Keratinocyte (primary cell): ENCODE results near the gene C16orf95. TPM values are rescaled to one million over a fixed set of nuclear protein-coding genes. Genes with fewer than 3 reads are reported as not detected.

Experiments
- DNase-seq: peaks from one replicate; pipeline ENCODE4 v3.0.0-alpha.2; 2011; ENCODE audit warnings: low read depth, missing footprints, low spot score
- FAIRE-seq: peaks from 2 replicates; lab custom pipeline; 2011; peaks lifted over from hg19 to GRCh38; lab: Jason Lieb, UNC
- H2AFZ ChIP-seq: 2 replicates; pipeline ENCODE4 v1.6.0; 2012; ENCODE audit warnings: low read length, control low read depth, inconsistent platforms; ENCODE audit not compliant: control insufficient read depth
- H3K27ac ChIP-seq: 2 replicates; pipeline ENCODE4 v1.5.1; 2011; ENCODE audit warnings: low read length; ENCODE audit not compliant: control insufficient read depth, insufficient read depth
- H3K27me3 ChIP-seq: 3 replicates; pipeline ENCODE4 v1.6.0; 2011; ENCODE audit warnings: low read length; ENCODE audit not compliant: control insufficient read depth, insufficient read depth; ENCODE audit errors: extremely low read depth
- H3K36me3 ChIP-seq, 2 experiments: 2 replicates in 1 of 2; 3 replicates in 1 of 2; pipeline ENCODE4 v1.5.1; 2011; ENCODE audit warnings: low read length in 2 of 2, mild to moderate bottlenecking in 1 of 2; ENCODE audit not compliant: control insufficient read depth in 2 of 2, insufficient read depth in 2 of 2; ENCODE audit errors: extremely low read depth in 1 of 2
- H3K4me1 ChIP-seq: 3 replicates; pipeline ENCODE4 v1.5.1; 2011; ENCODE audit warnings: low read length; ENCODE audit not compliant: control insufficient read depth, insufficient read depth; ENCODE audit errors: extremely low read depth
- H3K4me2 ChIP-seq: 3 replicates; pipeline ENCODE4 v1.6.0; 2011; ENCODE audit warnings: low read depth, low read length; ENCODE audit not compliant: control insufficient read depth, insufficient read depth; ENCODE audit errors: extremely low read depth
- H3K4me3 ChIP-seq, 3 experiments: fragments of 200-600 bp in 1 of 3; sonication (generic) in 1 of 3; 2 replicates in 2 of 3; 3 replicates in 1 of 3; pipeline ENCODE4 v1.5.1; 2011 to 2016; ENCODE audit warnings: low read length in 3 of 3, mild to moderate bottlenecking in 3 of 3, control low read depth in 2 of 3, inconsistent platforms in 1 of 3, low read depth in 1 of 3, mixed read lengths in 1 of 3, mixed run types in 1 of 3, moderate library complexity in 1 of 3; ENCODE audit not compliant: control insufficient read depth in 2 of 3, insufficient read depth in 2 of 3; ENCODE audit errors: extremely low read depth in 1 of 3
- H3K79me2 ChIP-seq: 2 replicates; pipeline ENCODE4 v1.6.0; 2012; ENCODE audit warnings: low read length; ENCODE audit not compliant: control insufficient read depth, insufficient read depth
- H3K9ac ChIP-seq: 3 replicates; pipeline ENCODE4 v1.6.0; 2011; ENCODE audit warnings: low read length; ENCODE audit not compliant: control insufficient read depth, insufficient read depth; ENCODE audit errors: extremely low read depth
- H3K9me1 ChIP-seq: 3 replicates; pipeline ENCODE4 v1.6.0; 2011; ENCODE audit warnings: low read length; ENCODE audit not compliant: control insufficient read depth, insufficient read depth; ENCODE audit errors: extremely low read depth
- H3K9me3 ChIP-seq: 2 replicates; pipeline ENCODE4 v1.5.1; 2012; ENCODE audit warnings: low read depth, low read length; ENCODE audit not compliant: control insufficient read depth
- H4K20me1 ChIP-seq: 3 replicates; pipeline ENCODE4 v1.6.0; 2011; ENCODE audit warnings: low read length; ENCODE audit not compliant: control insufficient read depth, insufficient read depth; ENCODE audit errors: extremely low read depth
- CTCF ChIP-seq, 3 experiments: IDR thresholded peaks in 1 of 3; conservative IDR thresholded peaks in 1 of 3; optimal IDR thresholded peaks in 1 of 3; 2 replicates in 2 of 3; 3 replicates in 1 of 3; pipeline versions ENCODE3 to v1.5.1; 2011; ENCODE audit warnings: low read length in 3 of 3, mild to moderate bottlenecking in 3 of 3, moderate library complexity in 2 of 3, control low read depth in 1 of 3, inconsistent platforms in 1 of 3; ENCODE audit not compliant: insufficient read depth in 2 of 3; ENCODE audit errors: extremely low read depth in 1 of 3
- EZH2 ChIP-seq: IDR thresholded peaks from one replicate; pipeline ENCODE4 v1.6.1; 2012; ENCODE audit warnings: inconsistent platforms, mild to moderate bottlenecking, low read length, moderate library complexity
- dilution Hi-C: fragments of 300-500 bp; cut with MboI; formaldehyde crosslinking; loops from one replicate; pipeline ENCODE4 v1.7.0; 2020; ENCODE audit warnings: low sequenced_read_pairs; ENCODE audit not compliant: extremely low pct_ligation_motif_present
- polyA plus RNA-seq, 5 experiments: library from polyadenylated mRNA; depleted of rRNA in 3 of 5; stranded (reverse) in 3 of 5; stranded (forward) in 1 of 5; unstranded in 1 of 5; fragments of >200 nt; gene quantifications; 1 replicate in 1 of 5; 2 replicates in 3 of 5; 3 replicates in 1 of 5; pipeline versions ENCODE4 v1.2.1 to v1.2.3, GENCODE V29; 2011 to 2012; ENCODE audit warnings: missing spikeins in 2 of 5, low read depth in 1 of 5, low replicate concordance in 1 of 5

C16orf95 gene
- polyA plus RNA-seq, 1 donor (not counting 4 experiments of a cell fraction or from before 2014, with no cell fraction given): 1.5 TPM

GRCh38 chr16:87351320-87351698 is 34.1 kb upstream of the C16orf95 start:
- H3K79me2 ChIP-seq: peaks cover 20% of the 10 kb centered on the region
- H3K9ac ChIP-seq: no peak overlapping the region
- no peak overlapping the region for H2AFZ ChIP-seq
- no peak overlapping the region for H3K4me2 ChIP-seq
- TF ChIP-seq EZH2: no peak
- FAIRE-seq (no peak), DNase-seq (no peak)
- dilution Hi-C loops: no loop called here
- no peak overlapping the region for H3K4me3 ChIP-seq
- no peaks in the 10 kb centered on the region for H3K9me1 ChIP-seq
- no peaks in the 10 kb centered on the region for H3K27me3 ChIP-seq
- H3K27ac ChIP-seq: no peak overlapping the region
- H4K20me1 ChIP-seq: no peaks in the 10 kb centered on the region
- peaks cover 0 to 7% of the 10 kb centered on the region in 2 experiments for H3K36me3 ChIP-seq
- H3K9me3 ChIP-seq: no peaks in the 10 kb centered on the region
- no peaks in the 10 kb centered on the region for H3K4me1 ChIP-seq

GRCh38 chr16:87350681-87351319 is 33.6 kb upstream of the C16orf95 start:
- Histone ChIP-seq H3K27me3 (no peaks in the 10 kb centered on the region), H4K20me1 (no peaks in the 10 kb centered on the region), H3K9ac (no peak overlapping the region), H3K27ac (no peak overlapping the region), H3K4me1 (no peaks in the 10 kb centered on the region), H3K4me3 (no peak overlapping the region), H3K79me2 (peaks cover 20% of the 10 kb centered on the region), H3K9me1 (no peaks in the 10 kb centered on the region), H3K36me3 (peaks cover 0 to 7% of the 10 kb centered on the region in 2 experiments), H3K9me3 (no peaks in the 10 kb centered on the region), H3K4me2 (no peak overlapping the region), H2AFZ (no peak overlapping the region)
- FAIRE-seq: no peak
- TF ChIP-seq CTCF (optimal IDR thresholded peaks at IDR 0.05 in 1 of 3, IDR thresholded peaks at IDR 0.05 in 1 of 3, conservative IDR thresholded peaks at IDR 0.05 in 1 of 3; ENCODE audit: extremely low read depth in 1 of 3, insufficient read depth in 2 of 3, low read length in 3 of 3) (no peak), EZH2 (no peak)
- DNase-seq: no peak
- dilution Hi-C loops: no loop called here

GRCh38 chr16:87350031-87350430 is 32.8 kb upstream of the C16orf95 start:
- FAIRE-seq: no peak

More at GRCh38 chr16:87350031-87350430, 32.8 kb upstream of the C16orf95 start:
- TF ChIP-seq CTCF (optimal IDR thresholded peaks at IDR 0.05 in 1 of 3, IDR thresholded peaks at IDR 0.05 in 1 of 3, conservative IDR thresholded peaks at IDR 0.05 in 1 of 3; ENCODE audit: extremely low read depth in 1 of 3, insufficient read depth in 2 of 3, low read length in 3 of 3): no peak
- no peak for TF ChIP-seq EZH2
- H3K9me3 ChIP-seq: no peaks in the 10 kb centered on the region
- H3K9me1 ChIP-seq: no peaks in the 10 kb centered on the region
- no peak overlapping the region for H3K4me3 ChIP-seq
- DNase-seq: no peak
- H3K27me3 ChIP-seq: no peaks in the 10 kb centered on the region
- H4K20me1 ChIP-seq: no peaks in the 10 kb centered on the region
- peaks cover 0 to 7% of the 10 kb centered on the region in 2 experiments for H3K36me3 ChIP-seq
- H3K9ac ChIP-seq: no peak overlapping the region
- H3K79me2 ChIP-seq: peaks cover 22% of the 10 kb centered on the region
- peaks cover 5% of the 10 kb centered on the region for H3K4me1 ChIP-seq
- no peak overlapping the region for H3K27ac ChIP-seq
- no peak overlapping the region for H2AFZ ChIP-seq
- dilution Hi-C loops: no loop called here
- no peak overlapping the region for H3K4me2 ChIP-seq
